Measurements from ENCODE around the gene HOXB2.
"Not testable (repeated sequence)": the region's sequence is repeated elsewhere in the genome, so short reads cannot be mapped to it uniquely, and the experiment has no call there.

The HOXB2 gene

GRCh38 chr17:48546137-48546923 lies 1.4 kb upstream of the HOXB2 start:
- peaks cover 42% of the 10 kb centered on the region for H3K4me1 Mint-ChIP-seq (ENCODE audit: low read depth)
- H3K36me3 Mint-ChIP-seq: no peaks in the 10 kb centered on the region
- H3K27me3 Mint-ChIP-seq: peaks cover 2% of the 10 kb centered on the region
- H3K9me3 Mint-ChIP-seq (ENCODE audit: low read depth): no peaks in the 10 kb centered on the region
- H3K27ac Mint-ChIP-seq: peak overlapping the region; percentile 61
- peak overlapping the region; percentile 34 for H3K4me3 Mint-ChIP-seq

GRCh38 chr17:48545539-48545938 lies 630 bp upstream of the HOXB2 start:
- Mint-ChIP-seq H3K27ac (peak overlapping the region; percentile 64), H3K4me3 (peak overlapping the region; percentile 97), H3K27me3 (peaks cover 2% of the 10 kb centered on the region), H3K4me1 (ENCODE audit: low read depth) (peaks cover 46% of the 10 kb centered on the region), H3K9me3 (ENCODE audit: low read depth) (no peaks in the 10 kb centered on the region), H3K36me3 (no peaks in the 10 kb centered on the region)

- peaks cover 2% of the 10 kb centered on the region for H3K27me3 Mint-ChIP-seq
- H3K27ac Mint-ChIP-seq: peak overlapping the region; percentile 95
- peak overlapping the region; percentile 97 for H3K4me3 Mint-ChIP-seq
- H3K4me1 Mint-ChIP-seq (ENCODE audit: low read depth): peaks cover 55% of the 10 kb centered on the region
- no peaks in the 10 kb centered on the region for H3K9me3 Mint-ChIP-seq (ENCODE audit: low read depth)
- H3K36me3 Mint-ChIP-seq: no peaks in the 10 kb centered on the region
These were observed 424 bp downstream of the HOXB2 start for GRCh38 chr17:48544349-48545021.

GRCh38 chr17:48543854-48544348 lies 1.0 kb downstream of the HOXB2 start:
- Mint-ChIP-seq H3K27me3 (peaks cover 2% of the 10 kb centered on the region), H3K27ac (peak overlapping the region; percentile 95), H3K36me3 (no peaks in the 10 kb centered on the region)

GRCh38 chr17:48543107-48543853 lies 1.6 kb downstream of the HOXB2 start:
- H3K27ac Mint-ChIP-seq: peak overlapping the region; percentile 95

More at GRCh38 chr17:48543854-48544348, 1.0 kb downstream of the HOXB2 start:
- Mint-ChIP-seq H3K9me3 (ENCODE audit: low read depth) (no peaks in the 10 kb centered on the region), H3K4me1 (ENCODE audit: low read depth) (peaks cover 55% of the 10 kb centered on the region), H3K4me3 (peak overlapping the region; percentile 97)

GRCh38 chr17:48542698-48543106 lies 2.2 kb downstream of the HOXB2 start:
- Mint-ChIP-seq H3K36me3 (no peaks in the 10 kb centered on the region), H3K4me1 (ENCODE audit: low read depth) (peaks cover 46% of the 10 kb centered on the region), H3K9me3 (ENCODE audit: low read depth) (no peaks in the 10 kb centered on the region), H3K27me3 (peaks cover 2% of the 10 kb centered on the region), H3K4me3 (peak overlapping the region; percentile 98), H3K27ac (peak overlapping the region; percentile 91)

More at GRCh38 chr17:48543107-48543853, 1.6 kb downstream of the HOXB2 start:
- H3K9me3 Mint-ChIP-seq (ENCODE audit: low read depth): no peaks in the 10 kb centered on the region
- peaks cover 51% of the 10 kb centered on the region for H3K4me1 Mint-ChIP-seq (ENCODE audit: low read depth)
- no peaks in the 10 kb centered on the region for H3K36me3 Mint-ChIP-seq
- H3K4me3 Mint-ChIP-seq: peak overlapping the region; percentile 98
- H3K27me3 Mint-ChIP-seq: peaks cover 2% of the 10 kb centered on the region

- Mint-ChIP-seq H3K27me3 (peaks cover 2% of the 10 kb centered on the region), H3K4me3 (peak overlapping the region; percentile 98)
These were observed 2.7 kb downstream of the HOXB2 start for GRCh38 chr17:48542114-48542656.

GRCh38 chr17:48541577-48542113 lies 3.3 kb downstream of the HOXB2 start:
- H3K9me3 Mint-ChIP-seq (ENCODE audit: low read depth): no peaks in the 10 kb centered on the region
- H3K27ac Mint-ChIP-seq: peak overlapping the region; percentile 99
- peaks cover 2% of the 10 kb centered on the region for H3K27me3 Mint-ChIP-seq
- H3K4me3 Mint-ChIP-seq: peak overlapping the region; percentile 98
- H3K36me3 Mint-ChIP-seq: no peaks in the 10 kb centered on the region
- H3K4me1 Mint-ChIP-seq (ENCODE audit: low read depth): peaks cover 41% of the 10 kb centered on the region

More at GRCh38 chr17:48542114-48542656, 2.7 kb downstream of the HOXB2 start:
- Mint-ChIP-seq H3K36me3 (no peaks in the 10 kb centered on the region), H3K9me3 (ENCODE audit: low read depth) (no peaks in the 10 kb centered on the region), H3K4me1 (ENCODE audit: low read depth) (peaks cover 44% of the 10 kb centered on the region), H3K27ac (peak overlapping the region; percentile 99)

GRCh38 chr17:48541036-48541576 lies 3.8 kb downstream of the HOXB2 start:
- Mint-ChIP-seq H3K36me3 (no peaks in the 10 kb centered on the region), H3K27me3 (peaks cover 2% of the 10 kb centered on the region), H3K27ac (peak overlapping the region; percentile 99), H3K4me3 (peak overlapping the region; percentile 98), H3K4me1 (ENCODE audit: low read depth) (peaks cover 38% of the 10 kb centered on the region), H3K9me3 (ENCODE audit: low read depth) (no peaks in the 10 kb centered on the region)

GRCh38 chr17:48540213-48540612 lies 4.7 kb downstream of the HOXB2 start:
- Mint-ChIP-seq H3K36me3 (no peaks in the 10 kb centered on the region), H3K4me1 (ENCODE audit: low read depth) (peaks cover 29% of the 10 kb centered on the region), H3K9me3 (ENCODE audit: low read depth) (no peaks in the 10 kb centered on the region), H3K4me3 (peak overlapping the region; percentile 46), H3K27me3 (peaks cover 2% of the 10 kb centered on the region), H3K27ac (peak overlapping the region; percentile 73)

- H3K27me3 Mint-ChIP-seq: peaks cover 2% of the 10 kb centered on the region
- peaks cover 23% of the 10 kb centered on the region for H3K4me1 Mint-ChIP-seq (ENCODE audit: low read depth)
- no peaks in the 10 kb centered on the region for H3K9me3 Mint-ChIP-seq (ENCODE audit: low read depth)
- H3K27ac Mint-ChIP-seq: no peak overlapping the region
- no peaks in the 10 kb centered on the region for H3K36me3 Mint-ChIP-seq
- H3K4me3 Mint-ChIP-seq: no peak overlapping the region
These were observed 5.7 kb downstream of the HOXB2 start for GRCh38 chr17:48539177-48539576.

- Mint-ChIP-seq H3K4me3 (no peak overlapping the region), H3K4me1 (ENCODE audit: low read depth) (peaks cover 17% of the 10 kb centered on the region), H3K27me3 (no peaks in the 10 kb centered on the region), H3K36me3 (no peaks in the 10 kb centered on the region), H3K9me3 (ENCODE audit: low read depth) (no peaks in the 10 kb centered on the region), H3K27ac (no peak overlapping the region)
These were observed 7.6 kb downstream of the HOXB2 start for GRCh38 chr17:48537316-48537715.

- H3K36me3 Mint-ChIP-seq; H3K4me3 Mint-ChIP-seq; H3K27me3 Mint-ChIP-seq; H3K4me1 Mint-ChIP-seq (ENCODE audit: low read depth); H3K9me3 Mint-ChIP-seq (ENCODE audit: low read depth); H3K27ac Mint-ChIP-seq: not testable (repeated sequence)
These were observed 8.9 kb downstream of the HOXB2 start for GRCh38 chr17:48535793-48536559.

Measured in activated naive CD8-positive, alpha-beta T cell (primary cell).